ENCODE measurements around the gene PADI4.

The PADI4 gene

GRCh38 chr1:17358557-17358956, 50.6 kb downstream of the PADI4 start:
- DNase-seq (ENCODE audit: low read depth), result no peak
- no peak for TF ChIP-seq CTCF (IDR thresholded peaks at IDR 0.05; ENCODE audit: low read depth, low read length)
- no peak for TF ChIP-seq MYC (IDR thresholded peaks at IDR 0.05; ENCODE audit: low read depth, low read length)
- no peak for TF ChIP-seq MAX (IDR thresholded peaks at IDR 0.05; ENCODE audit: low read depth, low read length)
- TF ChIP-seq POLR2A (IDR thresholded peaks at IDR 0.05; ENCODE audit: extremely low read depth, insufficient read length), result no peak
- no peak overlapping the region for H3K4me3 ChIP-seq (ENCODE audit: low read depth, low read length)

GRCh38 chr1:17359031-17359430, 51.0 kb downstream of the PADI4 start:
- no peak overlapping the region for H3K4me3 ChIP-seq (ENCODE audit: low read depth, low read length)
- TF ChIP-seq POLR2A (IDR thresholded peaks at IDR 0.05; ENCODE audit: extremely low read depth, insufficient read length) (no peak), MYC (IDR thresholded peaks at IDR 0.05; ENCODE audit: low read depth, low read length) (no peak), CTCF (IDR thresholded peaks at IDR 0.05; ENCODE audit: low read depth, low read length) (no peak), MAX (IDR thresholded peaks at IDR 0.05; ENCODE audit: low read depth, low read length) (no peak)
- no peak for DNase-seq (ENCODE audit: low read depth)

- TF ChIP-seq POLR2A (IDR thresholded peaks at IDR 0.05; ENCODE audit: extremely low read depth, insufficient read length), result no peak
- TF ChIP-seq CTCF (IDR thresholded peaks at IDR 0.05; ENCODE audit: low read depth, low read length), result no peak
- TF ChIP-seq MYC (IDR thresholded peaks at IDR 0.05; ENCODE audit: low read depth, low read length), result no peak
- no peak for TF ChIP-seq MAX (IDR thresholded peaks at IDR 0.05; ENCODE audit: low read depth, low read length)
- DNase-seq (ENCODE audit: low read depth), result no peak
- no peak overlapping the region for H3K4me3 ChIP-seq (ENCODE audit: low read depth, low read length)
Observed at GRCh38 chr1:17359808-17360207, 51.8 kb downstream of the PADI4 start.

GRCh38 chr1:17360272-17360956, 52.4 kb downstream of the PADI4 start:
- H3K4me3 ChIP-seq (ENCODE audit: low read depth, low read length), result no peak overlapping the region
- TF ChIP-seq CTCF (IDR thresholded peaks at IDR 0.05; ENCODE audit: low read depth, low read length) (no peak), MYC (IDR thresholded peaks at IDR 0.05; ENCODE audit: low read depth, low read length) (no peak), POLR2A (IDR thresholded peaks at IDR 0.05; ENCODE audit: extremely low read depth, insufficient read length) (no peak), MAX (IDR thresholded peaks at IDR 0.05; ENCODE audit: low read depth, low read length) (no peak)
- DNase-seq (ENCODE audit: low read depth), result no peak

GRCh38 chr1:17361687-17362086, 53.7 kb downstream of the PADI4 start:
- H3K4me3 ChIP-seq (ENCODE audit: low read depth, low read length), result no peak overlapping the region
- TF ChIP-seq MAX (IDR thresholded peaks at IDR 0.05; ENCODE audit: low read depth, low read length) (no peak), MYC (IDR thresholded peaks at IDR 0.05; ENCODE audit: low read depth, low read length) (no peak), CTCF (IDR thresholded peaks at IDR 0.05; ENCODE audit: low read depth, low read length) (no peak), POLR2A (IDR thresholded peaks at IDR 0.05; ENCODE audit: extremely low read depth, insufficient read length) (no peak)
- DNase-seq (ENCODE audit: low read depth), result no peak

Measured in NB4 (cell line).